ENCODE measurements around the gene PGM1. TPM values are rescaled to one million over a fixed set of nuclear protein-coding genes. Genes with fewer than 3 reads are reported as not detected.

Gene PGM1
- polyA plus RNA-seq, 3 donors: 8.2 to 39.8 (median 28.7) TPM

DNA sequence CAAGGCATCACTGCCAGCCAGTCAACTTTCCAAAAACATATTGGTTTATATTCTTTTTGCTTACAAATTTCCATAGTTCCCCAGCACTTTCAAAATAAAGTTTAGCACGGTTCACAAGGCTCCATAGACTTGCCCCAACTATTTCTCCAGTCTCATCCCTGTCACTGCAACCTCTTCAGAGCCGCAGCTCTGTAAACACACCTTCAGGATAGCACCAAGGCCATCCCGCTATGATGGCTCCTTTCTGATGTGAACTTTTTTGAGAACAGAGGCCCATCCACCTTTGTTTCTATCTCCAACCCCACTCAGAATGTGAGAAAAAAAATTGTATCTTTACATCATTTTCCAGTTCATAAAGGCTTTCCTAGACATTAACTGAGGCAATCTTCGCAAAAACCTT is 26.3 kb downstream of the PGM1 start:
- Mint-ChIP-seq H3K36me3 (peaks cover 10 to 13% of the 10 kb centered on the region in 2 donors), H3K27ac (no peak overlapping the region), H3K27me3 (ENCODE audit: low read depth in 3 of 3) (peaks cover 0 to 1% (median 0%) of the 10 kb centered on the region in 3 donors), H3K4me1 (peaks cover 8% of the 10 kb centered on the region), H3K9me3 (no peaks in the 10 kb centered on the region), H3K4me3 (no peak overlapping the region)
- Histone ChIP-seq H3K36me3 (replicated peaks in 1 of 2; ENCODE audit: control insufficient read depth in 1 of 2, insufficient read depth in 2 of 2, low read length in 2 of 2) (peaks cover 0 to 4% of the 10 kb centered on the region in 2 donors), H3K27ac (ENCODE audit: low read depth in 1 of 2, low read length in 2 of 2) (no peak overlapping the region), H3K4me3 (replicated peaks in 1 of 3; ENCODE audit: low read depth in 2 of 3, low read length in 3 of 3) (no peak overlapping the region), H4K20me1 (ENCODE audit: insufficient read depth, low read length) (no peaks in the 10 kb centered on the region), H3K4me2 (replicated peaks; ENCODE audit: extremely low read depth, low read length, poor library complexity, severe bottlenecking) (no peak overlapping the region), H2AFZ (ENCODE audit: insufficient read depth, low read depth, low read length, poor library complexity, severe bottlenecking) (no peak overlapping the region), H3K4me1 (ENCODE audit: control insufficient read depth in 1 of 2, insufficient read depth in 2 of 2, low read length in 2 of 2) (no peaks in the 10 kb centered on the region), H3K79me2 (ENCODE audit: insufficient read depth, low read length) (peaks cover 7% of the 10 kb centered on the region), H3K9me3 (replicated peaks in 1 of 2; ENCODE audit: control insufficient read depth in 1 of 2, insufficient read depth in 1 of 2, low read length in 2 of 2) (no peaks in the 10 kb centered on the region), H3K9ac (ENCODE audit: insufficient read depth, low read length, poor library complexity, severe bottlenecking) (no peak overlapping the region), H3K27me3 (ENCODE audit: control insufficient read depth in 2 of 2, insufficient read depth in 2 of 2, low read length in 2 of 2) (no peaks in the 10 kb centered on the region)
- no peak for DNase-seq
- intact Hi-C loops (cut with micrococcal nuclease): loop anchor here in 1 of 2 donors (5.0 kb wide), 1 partner anchor 628 kb away; no protein-coding TSS in a partner anchor
- 94% methylated on average over 2 of the region's 4 CpGs for WGBS (ENCODE audit: insufficient coverage)
- TF ChIP-seq, protein P1, sequence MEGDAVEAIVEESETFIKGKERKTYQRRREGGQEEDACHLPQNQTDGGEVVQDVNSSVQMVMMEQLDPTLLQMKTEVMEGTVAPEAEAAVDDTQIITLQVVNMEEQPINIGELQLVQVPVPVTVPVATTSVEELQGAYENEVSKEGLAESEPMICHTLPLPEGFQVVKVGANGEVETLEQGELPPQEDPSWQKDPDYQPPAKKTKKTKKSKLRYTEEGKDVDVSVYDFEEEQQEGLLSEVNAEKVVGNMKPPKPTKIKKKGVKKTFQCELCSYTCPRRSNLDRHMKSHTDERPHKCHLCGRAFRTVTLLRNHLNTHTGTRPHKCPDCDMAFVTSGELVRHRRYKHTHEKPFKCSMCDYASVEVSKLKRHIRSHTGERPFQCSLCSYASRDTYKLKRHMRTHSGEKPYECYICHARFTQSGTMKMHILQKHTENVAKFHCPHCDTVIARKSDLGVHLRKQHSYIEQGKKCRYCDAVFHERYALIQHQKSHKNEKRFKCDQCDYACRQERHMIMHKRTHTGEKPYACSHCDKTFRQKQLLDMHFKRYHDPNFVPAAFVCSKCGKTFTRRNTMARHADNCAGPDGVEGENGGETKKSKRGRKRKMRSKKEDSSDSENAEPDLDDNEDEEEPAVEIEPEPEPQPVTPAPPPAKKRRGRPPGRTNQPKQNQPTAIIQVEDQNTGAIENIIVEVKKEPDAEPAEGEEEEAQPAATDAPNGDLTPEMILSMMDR (IDR thresholded peaks at IDR 0.05): no peak

DNA sequence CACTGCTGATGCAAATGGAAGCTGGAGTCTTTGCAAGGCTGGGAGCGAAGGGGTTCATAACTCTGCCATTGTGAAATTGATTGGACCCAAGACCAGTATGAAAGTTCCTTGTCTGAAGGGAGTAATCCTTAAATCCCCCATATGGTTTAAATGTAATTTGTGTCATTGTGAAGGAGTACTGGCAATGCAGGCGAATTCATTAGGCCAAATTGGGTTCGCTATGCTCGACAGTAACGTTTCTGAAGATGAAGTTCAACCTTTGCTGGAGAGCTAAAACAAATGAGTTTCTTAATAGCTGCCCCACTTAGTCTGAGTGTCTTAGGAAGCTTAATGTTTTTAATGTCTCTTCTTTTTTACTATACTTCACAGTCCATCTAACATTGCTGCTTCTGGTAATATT is 27.5 kb downstream of the PGM1 start:
- Histone ChIP-seq H3K4me2 (replicated peaks; ENCODE audit: extremely low read depth, low read length, poor library complexity, severe bottlenecking) (no peak overlapping the region), H3K27ac (ENCODE audit: low read depth in 1 of 2, low read length in 2 of 2) (no peak overlapping the region), H3K27me3 (ENCODE audit: control insufficient read depth in 2 of 2, insufficient read depth in 2 of 2, low read length in 2 of 2) (no peaks in the 10 kb centered on the region), H3K9me3 (replicated peaks in 1 of 2; ENCODE audit: control insufficient read depth in 1 of 2, insufficient read depth in 1 of 2, low read length in 2 of 2) (no peaks in the 10 kb centered on the region), H3K9ac (ENCODE audit: insufficient read depth, low read length, poor library complexity, severe bottlenecking) (no peak overlapping the region), H2AFZ (ENCODE audit: insufficient read depth, low read depth, low read length, poor library complexity, severe bottlenecking) (no peak overlapping the region), H3K4me1 (ENCODE audit: control insufficient read depth in 1 of 2, insufficient read depth in 2 of 2, low read length in 2 of 2) (peaks cover 0 to 1% of the 10 kb centered on the region in 2 donors), H3K79me2 (ENCODE audit: insufficient read depth, low read length) (peaks cover 7% of the 10 kb centered on the region), H4K20me1 (ENCODE audit: insufficient read depth, low read length) (no peaks in the 10 kb centered on the region), H3K4me3 (replicated peaks in 1 of 3; ENCODE audit: low read depth in 2 of 3, low read length in 3 of 3) (no peak overlapping the region), H3K36me3 (replicated peaks in 1 of 2; ENCODE audit: control insufficient read depth in 1 of 2, insufficient read depth in 2 of 2, low read length in 2 of 2) (no peaks in the 10 kb centered on the region)
- peaks cover 11% of the 10 kb centered on the region for H3K4me1 Mint-ChIP-seq
- peaks cover 0 to 1% (median 0%) of the 10 kb centered on the region in 3 donors for H3K27me3 Mint-ChIP-seq (ENCODE audit: low read depth in 3 of 3)
- no peak overlapping the region for H3K4me3 Mint-ChIP-seq
- TF ChIP-seq, protein P1 (IDR thresholded peaks at IDR 0.05): no peak
- WGBS (ENCODE audit: insufficient coverage): no CpG with 5 or more reads among the region's 5 CpGs
- H3K27ac Mint-ChIP-seq: no peak overlapping the region
- intact Hi-C loops (cut with micrococcal nuclease): no loop called here
- H3K36me3 Mint-ChIP-seq: peaks cover 10 to 13% of the 10 kb centered on the region in 2 donors
- H3K9me3 Mint-ChIP-seq: no peaks in the 10 kb centered on the region
- no peak for DNase-seq

Data from CD14-positive monocyte (primary cell).